Retina (tissue), 1 donor: ENCODE data around the gene UBE3D.

Experiments used
- DNase-seq: peaks from one replicate; pipeline ENCODE4 v3.0.0-alpha.2; 2016

Gene UBE3D

GRCh38 chr6:83065511-83066192 is at the start of gene UBE3D:
UBE3D (minus strand) TSS chr6:83065841; CDS start chr6:83065718, 123 bp downstream.
- peak; percentile 95 for DNase-seq

- no peak for DNase-seq
These were observed 48.5 kb upstream of the UBE3D start for GRCh38 chr6:83114164-83114563.

DNA sequence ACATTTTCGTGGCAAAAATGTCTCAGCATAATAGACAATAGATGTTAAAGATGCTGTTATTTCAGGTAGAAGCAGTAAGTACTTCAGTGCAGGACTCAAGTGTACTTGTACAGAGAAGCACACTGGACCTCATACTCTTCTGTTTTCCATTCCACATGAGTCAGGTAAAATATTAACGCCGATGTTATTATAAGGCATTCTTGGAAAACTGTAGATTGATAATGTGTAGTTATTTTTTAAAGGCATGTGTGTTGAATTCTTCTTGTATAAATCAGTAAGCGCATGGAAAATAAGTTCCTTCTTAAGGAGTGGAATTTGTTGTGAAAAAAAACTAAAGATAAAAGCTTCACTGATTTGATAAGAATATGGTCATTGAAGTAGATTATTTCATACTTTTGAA is 47.6 kb upstream of the UBE3D start:
- DNase-seq: no peak

DNA sequence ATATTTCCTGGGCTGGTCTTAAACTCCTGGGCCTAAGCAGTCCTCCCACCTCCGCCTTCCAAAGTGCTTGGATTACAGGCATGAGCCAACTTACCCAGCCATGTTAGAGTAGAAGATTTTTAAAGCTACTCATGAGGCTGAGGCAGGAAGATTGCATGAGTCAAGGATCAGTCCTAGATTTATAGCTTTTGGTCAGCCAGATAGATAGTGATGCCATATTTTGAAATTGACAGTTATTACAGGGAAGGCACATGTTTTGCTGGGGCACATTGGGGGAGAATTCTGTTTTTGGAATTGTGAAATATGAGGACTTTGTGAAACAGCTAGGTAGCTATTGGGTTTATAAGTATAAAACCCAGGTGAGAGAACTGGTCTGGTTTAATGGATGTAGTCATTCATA is 42.7 kb upstream of the UBE3D start:
- no peak for DNase-seq

GRCh38 chr6:83098589-83098988 is 32.9 kb upstream of the UBE3D start:
- no peak for DNase-seq

DNA sequence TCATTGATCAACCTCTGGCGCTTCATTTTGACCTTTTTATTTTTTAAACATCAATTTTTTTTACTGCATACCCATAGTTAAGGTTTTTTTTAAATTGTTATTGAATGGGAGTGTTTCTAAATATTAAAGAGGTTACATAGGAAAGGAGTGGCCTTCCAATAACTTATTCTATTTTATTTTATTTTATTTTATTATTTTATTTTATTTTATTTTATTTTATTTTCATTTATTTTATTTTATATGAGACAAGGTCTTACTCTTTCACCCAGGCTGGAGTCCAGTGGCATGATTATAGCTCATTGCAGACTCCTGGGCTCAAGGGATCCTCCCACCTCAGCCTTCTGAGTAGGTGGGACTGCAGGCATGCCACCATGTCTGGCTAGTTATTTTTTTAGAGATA is 32.0 kb upstream of the UBE3D start:
- no peak for DNase-seq

DNA sequence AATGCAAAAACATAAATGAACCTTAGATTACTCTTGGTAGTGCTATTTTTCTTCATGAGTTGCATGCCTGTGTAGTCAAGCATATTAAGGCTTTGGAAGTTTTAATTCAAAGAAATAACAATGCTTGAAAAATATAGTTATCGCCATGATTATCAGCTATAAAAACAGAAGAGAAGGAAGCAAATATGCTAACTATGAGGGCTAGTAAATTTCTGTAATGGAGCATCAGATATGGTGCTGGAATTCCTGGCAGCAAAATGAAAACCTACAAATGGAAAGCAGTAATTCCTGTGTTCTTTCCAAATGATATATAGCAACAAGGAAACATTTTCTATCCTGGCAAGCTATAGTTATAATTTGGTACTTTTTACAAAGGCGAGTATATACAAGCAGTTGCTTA is 31.6 kb upstream of the UBE3D start:
- no peak for DNase-seq

DNA sequence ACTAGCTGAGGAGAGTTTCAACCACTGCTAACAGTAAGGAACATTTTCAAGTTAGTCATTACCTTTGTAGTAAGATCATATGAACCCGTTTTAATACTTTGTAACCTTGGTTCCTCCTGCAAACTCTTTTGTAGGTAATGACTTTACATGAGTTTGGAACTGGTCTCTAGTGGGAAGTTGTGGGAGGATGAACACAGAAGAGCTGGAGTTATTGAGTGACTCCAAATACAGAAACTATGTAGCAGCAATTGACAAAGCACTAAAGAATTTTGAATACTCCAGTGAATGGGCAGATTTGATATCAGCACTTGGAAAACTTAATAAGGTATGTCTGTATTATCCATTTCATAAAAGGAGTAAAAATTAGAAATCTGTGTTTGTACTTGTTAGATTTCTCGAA is 31.1 kb upstream of the UBE3D start:
- no peak for DNase-seq

DNA sequence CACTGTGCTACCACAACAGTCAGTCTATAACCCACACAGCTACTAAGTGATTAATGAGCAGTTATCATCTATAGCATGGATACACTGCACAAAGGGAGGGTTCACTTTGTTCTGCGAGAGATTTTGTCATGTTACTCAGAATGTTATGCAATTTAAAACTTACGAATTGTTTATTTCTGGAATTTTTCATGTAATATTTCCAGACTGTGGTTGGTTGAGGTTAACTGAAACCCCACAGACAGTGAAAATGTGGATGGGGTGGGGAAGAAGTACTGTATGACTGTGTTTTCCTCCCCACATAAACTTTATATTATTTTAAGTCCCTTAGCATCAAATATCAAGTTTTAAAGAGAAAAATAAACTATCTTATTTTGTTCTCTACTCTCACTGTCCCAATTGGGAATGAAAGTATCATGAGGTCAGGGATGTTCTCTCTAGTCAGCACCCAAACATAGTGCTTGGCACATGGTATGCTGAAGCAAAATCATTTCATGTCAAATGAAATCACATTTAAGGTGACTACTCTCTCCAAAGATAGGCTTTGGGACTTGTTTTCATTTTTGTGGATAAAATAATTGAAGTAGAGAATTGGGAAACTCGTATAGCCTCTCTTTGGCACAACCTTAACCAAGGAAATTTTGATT is 27.2 kb upstream of the UBE3D start:
- no peak for DNase-seq

GRCh38 chr6:83086751-83087150 is 21.1 kb upstream of the UBE3D start:
- DNase-seq: no peak

- no peak for DNase-seq
These were observed 17.8 kb upstream of the UBE3D start for GRCh38 chr6:83083476-83083875.

GRCh38 chr6:83073615-83074014 is 8.0 kb upstream of the UBE3D start:
- no peak for DNase-seq

DNA sequence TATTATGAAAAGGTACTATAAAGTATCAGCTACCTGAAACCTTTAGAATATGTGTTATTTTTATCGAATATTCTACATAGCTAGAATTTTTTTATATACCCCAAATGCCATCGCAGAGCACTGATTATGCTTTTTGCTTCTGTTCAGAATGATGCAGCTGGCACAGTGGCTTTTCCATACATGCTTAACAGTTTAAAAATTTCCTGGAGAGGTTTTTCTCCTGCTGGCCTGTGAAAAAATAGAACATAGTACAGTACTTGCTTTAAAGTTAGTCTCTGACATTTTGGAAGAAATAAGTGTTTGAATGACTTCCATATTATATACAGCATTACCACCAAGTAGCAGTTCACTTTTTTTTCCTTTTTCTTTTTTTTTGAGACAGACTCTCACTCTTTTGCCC is 7.1 kb upstream of the UBE3D start:
- no peak for DNase-seq

DNA sequence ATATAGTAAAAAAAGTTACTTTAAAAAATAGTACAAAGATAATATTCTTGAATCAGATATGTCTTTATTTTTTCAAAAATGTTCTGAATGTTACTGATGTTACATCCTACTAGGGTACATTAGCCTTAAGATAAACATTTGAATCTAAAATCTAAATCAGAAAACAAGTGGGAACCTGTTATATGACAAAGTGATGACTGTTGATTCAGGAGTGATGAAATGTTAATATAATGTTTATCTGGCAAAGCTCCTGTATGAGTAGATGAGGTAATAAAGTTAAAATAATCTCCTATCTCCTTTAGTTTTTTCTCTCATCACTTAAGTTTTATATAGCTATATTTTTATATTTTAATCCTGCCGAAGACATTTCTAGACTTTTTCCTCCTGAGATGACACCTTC is 6.1 kb upstream of the UBE3D start:
- DNase-seq: no peak

DNA sequence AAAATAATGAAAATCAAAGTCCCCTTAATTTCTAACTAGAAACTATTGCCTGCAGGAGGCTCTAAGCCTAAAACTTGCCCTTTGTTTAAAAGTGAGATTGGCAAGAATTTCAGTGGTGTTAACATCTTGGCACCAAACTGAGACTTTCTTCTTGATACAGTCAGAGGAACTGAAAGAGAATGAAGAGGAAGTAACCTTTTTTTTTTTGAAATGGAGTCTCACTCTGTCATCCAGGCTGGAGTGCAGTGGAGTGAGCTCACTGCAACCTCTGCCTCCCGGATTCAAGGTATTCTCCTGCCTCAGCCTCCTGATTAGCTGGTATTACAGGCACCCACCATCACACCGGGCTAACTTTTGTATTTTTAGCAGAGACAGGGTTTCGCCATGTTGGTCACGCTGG is 5.4 kb upstream of the UBE3D start:
- DNase-seq: no peak

- no peak for DNase-seq
These were observed 4.0 kb upstream of the UBE3D start for GRCh38 chr6:83069633-83070032.

DNA sequence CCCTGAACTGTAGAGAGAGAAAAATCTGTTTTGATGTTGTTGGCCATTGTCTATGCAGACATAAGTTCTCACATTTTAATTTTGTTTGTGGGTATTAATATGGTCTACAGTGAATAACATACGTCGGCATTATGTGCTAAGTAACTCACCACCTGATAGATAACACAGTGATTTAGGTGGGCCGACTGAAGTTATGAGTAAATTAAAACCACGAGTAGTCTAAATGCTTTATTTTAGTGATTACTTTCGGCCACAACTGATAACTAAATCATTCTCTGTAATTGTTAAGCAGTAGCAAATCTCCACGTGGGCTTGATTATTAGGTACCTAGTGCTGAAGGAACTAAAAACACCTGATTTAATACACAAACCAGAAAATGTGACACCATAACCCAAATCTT is 3.0 kb upstream of the UBE3D start:
- no peak for DNase-seq

GRCh38 chr6:83067448-83068439 is 2.1 kb upstream of the UBE3D start, which contains the start of gene DOP1A:
DOP1A (plus strand) TSS chr6:83067671; CDS start chr6:83096978, 29,307 bp downstream.
- DNase-seq: peak; percentile 96

- no peak for DNase-seq
These were observed 3.4 kb downstream of the UBE3D start for GRCh38 chr6:83062225-83062624.

DNA sequence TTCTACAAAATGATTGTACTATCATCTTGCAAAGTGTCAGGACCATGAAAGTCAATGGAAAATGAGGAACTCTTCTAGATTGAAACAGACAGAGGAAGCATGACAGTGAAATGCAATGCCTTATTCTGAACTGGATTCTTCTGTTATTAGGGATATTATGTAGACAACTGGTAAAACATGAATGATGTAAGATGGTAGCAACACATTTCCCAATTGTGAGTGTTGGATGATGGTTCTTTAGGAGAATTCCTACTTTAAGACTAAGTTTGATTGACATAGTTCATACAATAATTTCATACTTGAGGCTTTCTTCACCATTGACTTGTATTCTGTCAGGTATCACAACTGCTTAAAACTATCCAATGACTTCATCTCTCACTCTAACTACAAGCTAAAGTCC is 4.5 kb downstream of the UBE3D start:
- no peak for DNase-seq

DNA sequence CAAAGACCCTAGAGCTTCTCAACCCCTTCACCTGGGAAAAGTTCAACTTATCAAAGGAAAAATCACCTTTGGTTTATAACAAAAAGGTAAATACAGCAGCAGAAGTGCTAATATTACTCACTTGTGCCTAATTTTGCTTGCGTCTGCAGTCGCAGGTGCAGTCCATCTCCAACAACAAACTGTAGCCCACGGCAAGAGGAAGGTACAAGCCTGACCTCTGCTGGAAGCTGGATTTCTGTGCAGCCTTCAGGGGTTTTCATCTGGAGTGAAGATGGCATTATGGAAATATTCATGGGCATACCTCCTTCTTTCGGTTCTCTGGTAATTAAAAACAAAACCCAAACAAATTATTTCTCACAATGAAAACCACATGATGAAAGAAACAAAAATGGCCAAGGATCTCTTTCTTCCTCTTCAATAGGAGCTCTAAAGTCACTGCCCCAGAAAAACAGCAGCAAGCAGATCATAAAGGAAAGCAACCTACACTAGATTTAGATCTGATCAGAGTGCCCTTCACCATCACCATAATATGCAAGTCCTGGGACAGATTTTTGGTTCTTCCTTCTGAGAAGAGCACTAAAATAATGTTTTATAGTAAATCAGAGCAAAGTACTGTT is 7.8 kb downstream of the UBE3D start:
- DNase-seq: peak; percentile 70

- DNase-seq: peak; percentile 75
These were observed 10.2 kb downstream of the UBE3D start for GRCh38 chr6:83055366-83055964.

DNA sequence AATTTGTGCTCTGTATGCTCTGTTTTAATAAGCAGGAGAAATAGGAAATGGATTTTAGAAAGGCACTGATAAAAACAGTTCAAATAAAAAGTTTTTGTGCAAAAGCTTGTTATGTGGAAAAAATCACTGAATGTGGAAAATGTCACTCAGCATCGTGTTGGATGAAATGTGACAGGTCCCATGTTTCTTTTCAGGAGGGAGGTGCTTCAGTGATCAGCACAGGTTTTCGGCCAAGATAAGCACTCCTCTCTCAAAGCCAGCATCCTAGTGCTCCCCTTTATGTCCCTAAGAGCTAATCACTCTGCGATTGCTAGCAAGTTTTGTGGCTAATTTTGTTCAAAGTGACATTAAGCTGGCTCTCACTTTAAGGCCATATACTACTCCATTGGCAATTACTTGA is 12.0 kb downstream of the UBE3D start:
- no peak for DNase-seq
